K562 (cell line): Measurements from ENCODE around the gene PLEKHA7. TPM values are rescaled to one million over a fixed set of nuclear protein-coding genes. Genes with fewer than 3 reads are reported as not detected.

ENCODE experiments used
- ATAC-seq: fragments of 200-7000 bp; cut with Tn5 transposase; 3 replicates; pipeline ENCODE4 v1.9.1; 2020; ENCODE audit warnings: moderate library complexity
- BruUV-seq: library from RNA; stranded (reverse); fragments of 400-500 nt; replicated peaks from 2 replicates; lab custom pipeline; 2021; lab: Mats Ljungman, UMichigan
- CTCF ChIA-PET: fragments of 300-600 bp; formaldehyde crosslinking; extraction: SDS; loops from one replicate; lab custom pipeline; 2021; ENCODE audit warnings: low intra/inter-chr PET ratio; lab: Yijun Ruan, JAX
- POLR2A ChIA-PET: fragments of 300-600, 350-650 bp; sonication (Branson Sonifier 250); formaldehyde crosslinking; extraction: SDS; loops from one replicate; lab custom pipeline; 2021; ENCODE audit warnings: antibody characterized with exemption, inconsistent platforms; lab: Yijun Ruan, JAX
- DNase-seq, 4 experiments: peaks; one replicate each; pipeline versions ENCODE4 v3.0.0 to v3.0.0-alpha.2; 2011 to 2018; ENCODE audit warnings: low spot score in 3 of 4, mixed read lengths in 3 of 4; ENCODE audit errors: extremely low read depth in 1 of 4
- FAIRE-seq: peaks from 2 replicates; lab custom pipeline; 2011; peaks lifted over from hg19 to GRCh38; lab: Jason Lieb, UNC
- H2AFZ ChIP-seq: 2 replicates; pipeline ENCODE4 v1.6.0; 2011; ENCODE audit warnings: low read depth, low read length, control low read depth, inconsistent platforms
- H3K27ac ChIP-seq: fragments of 200-600 bp; 3 replicates; pipeline ENCODE4 v1.8.0; 2011; ENCODE audit warnings: low read depth, mild to moderate bottlenecking, control low read depth, inconsistent platforms, low read length, moderate library complexity, mixed read lengths; ENCODE audit errors: extremely low read depth
- H3K27me3 ChIP-seq, 2 experiments: fragments of 300-600 bp in 1 of 2; 2 replicates in 1 of 2; 3 replicates in 1 of 2; pipeline versions ENCODE4 v1.6.0 to v1.8.0; 2011; ENCODE audit warnings: inconsistent platforms in 2 of 2, low read length in 2 of 2, mild to moderate bottlenecking in 1 of 2, mixed read lengths in 1 of 2, moderate library complexity in 1 of 2; ENCODE audit not compliant: control insufficient read depth in 2 of 2, insufficient read depth in 2 of 2
- H3K36me3 ChIP-seq: fragments of 300-600 bp; 3 replicates; pipeline ENCODE4 v1.8.0; 2011; ENCODE audit warnings: mild to moderate bottlenecking, low read length, inconsistent platforms; ENCODE audit not compliant: control insufficient read depth, insufficient read depth
- H3K4me1 ChIP-seq, 2 experiments: fragments of 200-600 bp in 1 of 2; replicated peaks in 1 of 2; 2 replicates in 1 of 2; 3 replicates in 1 of 2; pipeline versions ENCODE4 v1.5.1 to v1.8.0; 2011; ENCODE audit warnings: inconsistent platforms in 2 of 2, low read length in 2 of 2, mild to moderate bottlenecking in 1 of 2, mixed read lengths in 1 of 2, moderate library complexity in 1 of 2; ENCODE audit not compliant: control insufficient read depth in 2 of 2, insufficient read depth in 2 of 2
- H3K4me2 ChIP-seq: 2 replicates; pipeline ENCODE4 v1.6.1; 2011; ENCODE audit warnings: low read length, control low read depth, inconsistent platforms, mixed read lengths; ENCODE audit not compliant: insufficient read depth
- H3K4me3 ChIP-seq: fragments of 200-600 bp; sonication (generic), shearing (Covaris generic); 2 replicates; pipeline ENCODE4 v1.5.1; 2016; ENCODE audit warnings: control low read depth, inconsistent platforms
- H3K79me2 ChIP-seq: fragments of 200-600 bp; 3 replicates; pipeline ENCODE4 v1.8.0; 2011; ENCODE audit warnings: low read length, inconsistent platforms; ENCODE audit not compliant: control insufficient read depth, insufficient read depth
- H3K9ac ChIP-seq, 2 experiments: 2 replicates each; pipeline versions ENCODE4 v1.6.0 to v1.6.1; 2011; ENCODE audit warnings: low read depth in 2 of 2, low read length in 2 of 2, control low read depth in 1 of 2, inconsistent platforms in 1 of 2, mild to moderate bottlenecking in 1 of 2, mixed read lengths in 1 of 2; ENCODE audit not compliant: insufficient read depth in 1 of 2
- H3K9me1 ChIP-seq: one replicate; pipeline ENCODE4 v1.6.0; 2011; ENCODE audit warnings: inconsistent platforms, mild to moderate bottlenecking, low read length, moderate library complexity; ENCODE audit not compliant: control insufficient read depth, insufficient read depth
- H3K9me3 ChIP-seq: replicated peaks from 2 replicates; pipeline ENCODE4 v1.5.1; 2011; ENCODE audit warnings: low read depth, low read length, inconsistent platforms; ENCODE audit not compliant: control insufficient read depth, insufficient read depth
- H4K20me1 ChIP-seq: replicated peaks from 2 replicates; pipeline ENCODE4 v1.6.1; 2011; ENCODE audit warnings: low read length, inconsistent platforms, mixed read lengths; ENCODE audit not compliant: control insufficient read depth, insufficient read depth
- GABPB1 ChIP-seq: sonication (generic); formaldehyde crosslinking; IDR thresholded peaks from 2 replicates; pipeline ENCODE4 v1.8.0; 2022; ENCODE audit warnings: mild to moderate bottlenecking, missing genetic modification reagents
- SMC3 ChIP-seq: conservative IDR thresholded peaks from 2 replicates; pipeline ENCODE4 v1.6.1; 2011; ENCODE audit warnings: low read depth, low read length, improper control_type of control experiment; ENCODE audit not compliant: insufficient read depth
- SNAPC5 ChIP-seq: fragments of 250-450 bp; sonication (Bioruptor Pico); IDR thresholded peaks from 2 replicates; pipeline ENCODE4 v1.8.0; 2021; ENCODE audit warnings: moderate library complexity, mild to moderate bottlenecking, inconsistent platforms
- SPI1 ChIP-seq: IDR thresholded peaks from 2 replicates; pipeline ENCODE4 v1.6.1; 2011; ENCODE audit warnings: low read depth, low read length, control low read depth, borderline replicate concordance
- THRAP3 ChIP-seq: fragments of 450-650 bp; IDR thresholded peaks from 2 replicates; pipeline ENCODE4 v1.6.1; 2016; ENCODE audit warnings: mild to moderate bottlenecking, inconsistent platforms, borderline replicate concordance
- ZNF282 ChIP-seq: sonication (generic); formaldehyde crosslinking; IDR thresholded peaks from 2 replicates; pipeline ENCODE4 v1.8.1; 2023; ENCODE audit warnings: missing genetic modification reagents
- WGBS: fragments of 100-300 bp; shearing (Covaris generic); methylation state at CpG from one replicate; pipeline ENCODE4 v1.1.6; 2016; ENCODE audit warnings: low coverage, mixed read lengths; ENCODE audit not compliant: insufficient coverage; ENCODE audit errors: missing lambda C conversion rate; 5-methylcytosine and 5-hydroxymethylcytosine counted together
- in situ Hi-C: fragments of 300-500 bp; cut with MboI; formaldehyde crosslinking; loops from 4 replicates; pipeline ENCODE4 v1.15.0; 2018; ENCODE audit warnings: inconsistent platforms, mixed read lengths
- intact Hi-C: fragments of 100-400 bp; cut with micrococcal nuclease; formaldehyde crosslinking; loops from 2 replicates; pipeline ENCODE4 v1.14.2; 2022
- polyA plus RNA-seq, 8 experiments: library from polyadenylated mRNA; depleted of rRNA in 4 of 8; stranded (reverse) in 5 of 8; unstranded in 3 of 8; fragments of >200 nt; fragmentation: Nextera tagmentation in 2 of 8; fragmentation: Illumina TruSeq in 1 of 8; extraction: Ambion mirVana in 2 of 8; extraction: Trizol in 1 of 8; gene quantifications; 2 replicates each; pipeline versions ENCODE4 v1.2.1 to v1.2.3, GENCODE V29; 2011 to 2014; ENCODE audit warnings: inconsistent platforms in 1 of 8, missing spikeins in 1 of 8
- total RNA-seq, 7 experiments: library from RNA; depleted of rRNA in 6 of 7; stranded (reverse); fragments of >200 nt in 6 of 7; fragmentation: Illumina TruSeq in 2 of 7; extraction: Trizol in 2 of 7; gene quantifications; 2 replicates each; pipeline versions ENCODE4 v1.2.1 to v1.2.3, GENCODE V29; 2011 to 2021; ENCODE audit warnings: low replicate concordance in 1 of 7

Gene PLEKHA7
- total and polyA plus RNA-seq, 9 of the 15 experiments (the other 6 are each of a cell fraction or from before 2014, with no cell fraction given): 0.06 to 0.77 (median 0.20) TPM; not detected in 1

- TF ChIP-seq SMC3: no peak
- TF ChIP-seq SNAPC5 (CRISPR knock-in tag): no peak
- TF ChIP-seq ZNF282 (CRISPR knock-in tag): no peak
- TF ChIP-seq THRAP3: no peak
Observed at GRCh38 chr11:16975906-16976305, 38.3 kb downstream of the PLEKHA7 start (continued).

GRCh38 chr11:16973338-16973964, 40.8 kb downstream of the PLEKHA7 start:
- no peaks in the 10 kb centered on the region for H3K4me1 ChIP-seq
- BruUV-seq: no TSS peak
- in situ Hi-C loops (no loop called here), intact Hi-C loops (no loop called here)
- ATAC-seq: no peak
- no peak overlapping the region for H3K9ac ChIP-seq
- no peaks in the 10 kb centered on the region for H3K79me2 ChIP-seq
- TF ChIP-seq GABPB1 (CRISPR knock-in tag) (no peak), SPI1 (0 out of 2 replicates have a peak, but pooled peaks have one; percentile 1)
- no peak overlapping the region for H2AFZ ChIP-seq
- no peak overlapping the region for H3K4me3 ChIP-seq
- H4K20me1 ChIP-seq: no peaks in the 10 kb centered on the region
- 3% methylated on average over 3 of the region's 3 CpGs for WGBS
- no peaks in the 10 kb centered on the region for H3K36me3 ChIP-seq
- CTCF ChIA-PET: interaction anchor here (0.5 kb wide), 1 partner anchor 525 kb away, joined by 3 read pairs; no protein-coding TSS in a partner anchor
- DNase-seq: no peak
- peaks cover 2 to 30% of the 10 kb centered on the region in 2 experiments; a peak in 3 of 5 replicates for H3K27me3 ChIP-seq
- no peaks in the 10 kb centered on the region for H3K9me1 ChIP-seq
- POLR2A ChIA-PET: no interaction called here
- FAIRE-seq: no peak
- no peak overlapping the region for H3K4me2 ChIP-seq
- no peak overlapping the region for H3K27ac ChIP-seq
- no peaks in the 10 kb centered on the region for H3K9me3 ChIP-seq
